Activated naive CD4-positive, alpha-beta T cell treated with anti-CD3 and anti-CD28 coated beads, Interleukin-2, amount 10 ng/mL, durations not matched to agents 7 days and 5 days (primary cell): Measurements from ENCODE around the gene MVP.

Experiments
- CTCF ChIA-PET: fragments of 350-600 bp; sonication (Branson Sonifier 250); formaldehyde crosslinking; loops from one replicate; lab custom pipeline; 2021; ENCODE audit warnings: antibody characterized with exemption; lab: Charles Lee
- DNase-seq: peaks from one replicate; pipeline ENCODE4 v3.0.0-alpha.2; 2020
- H3K27ac Mint-ChIP-seq: one replicate; pipeline ENCODE4 v1.8.0; 2021; ENCODE audit warnings: mild to moderate bottlenecking, moderate library complexity, mixed read lengths
- H3K27me3 Mint-ChIP-seq: one replicate; pipeline ENCODE4 v1.8.0; 2021; ENCODE audit warnings: mild to moderate bottlenecking, mixed read lengths
- H3K36me3 Mint-ChIP-seq: one replicate; pipeline ENCODE4 v1.8.0; 2021; ENCODE audit warnings: mixed read lengths
- H3K4me1 Mint-ChIP-seq: one replicate; pipeline ENCODE4 v1.8.0; 2021; ENCODE audit warnings: mixed read lengths
- H3K4me3 Mint-ChIP-seq: one replicate; pipeline ENCODE4 v1.8.0; 2021; ENCODE audit warnings: mild to moderate bottlenecking, moderate library complexity, mixed read lengths
- H3K9me3 Mint-ChIP-seq: one replicate; pipeline ENCODE4 v1.8.0; 2021; ENCODE audit warnings: mixed read lengths

MVP gene

GRCh38 chr16:29848420-29849297 is 28.4 kb downstream of the MVP start:
- Mint-ChIP-seq H3K4me3 (no peak overlapping the region), H3K36me3 (peaks cover 36% of the 10 kb centered on the region), H3K27me3 (no peaks in the 10 kb centered on the region), H3K9me3 (no peaks in the 10 kb centered on the region), H3K4me1 (peaks cover 7% of the 10 kb centered on the region), H3K27ac (no peak overlapping the region)
- CTCF ChIA-PET: interaction anchor here (0.6 to 5.7 kb wide), 27 partner anchors 8 to 206 kb away, joined by 3 to 103 read pairs (median 5); partner anchors contain the start of genes C16orf92, CDIPT, KCTD13 and KIF22
- peak; percentile 90 for DNase-seq

GRCh38 chr16:29849505-29849904 is 29.2 kb downstream of the MVP start:
- Mint-ChIP-seq H3K4me3 (no peak overlapping the region), H3K36me3 (peaks cover 31% of the 10 kb centered on the region), H3K4me1 (peaks cover 7% of the 10 kb centered on the region), H3K9me3 (no peaks in the 10 kb centered on the region), H3K27ac (no peak overlapping the region), H3K27me3 (no peaks in the 10 kb centered on the region)
- no peak for DNase-seq
- CTCF ChIA-PET: interaction anchor here (0.6 to 5.7 kb wide), 10 partner anchors 9 to 205 kb away, joined by 3 to 103 read pairs (median 14); partner anchors contain the start of genes MVP, PAGR1 and TAOK2

- CTCF ChIA-PET: interaction anchor here (5.4 to 5.7 kb wide), 2 partner anchors 32 to 151 kb away, joined by 65 to 103 read pairs; partner anchors contain the start of genes MVP and PAGR1
- Mint-ChIP-seq H3K4me1 (peaks cover 7% of the 10 kb centered on the region), H3K4me3 (no peak overlapping the region), H3K27me3 (peaks cover 7% of the 10 kb centered on the region), H3K36me3 (peaks cover 22% of the 10 kb centered on the region), H3K27ac (no peak overlapping the region), H3K9me3 (no peaks in the 10 kb centered on the region)
- no peak for DNase-seq
Measured at GRCh38 chr16:29850998-29851397, 30.7 kb downstream of the MVP start.

DNA sequence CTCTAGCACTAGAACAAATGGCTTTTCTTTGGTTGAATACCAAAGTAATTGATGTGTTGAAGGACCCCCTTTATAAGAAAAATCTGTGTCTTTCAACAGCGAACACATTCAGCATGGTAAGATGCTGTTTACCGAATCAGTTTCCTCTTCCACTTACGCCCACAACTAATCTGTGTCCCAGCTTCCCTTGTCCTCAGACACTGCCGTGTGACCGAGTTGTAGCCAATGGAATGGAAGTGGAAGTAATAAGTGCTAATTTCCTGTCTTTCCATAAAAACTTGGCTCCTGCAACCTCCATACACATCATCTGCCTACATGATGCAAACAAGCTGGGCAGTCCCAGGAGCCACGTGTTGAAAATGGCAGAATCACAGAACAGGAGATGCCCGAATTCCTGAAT is 32.4 kb downstream of the MVP start:
- H3K27ac Mint-ChIP-seq: no peak overlapping the region
- H3K27me3 Mint-ChIP-seq: peaks cover 7% of the 10 kb centered on the region
- CTCF ChIA-PET: interaction anchor here (3.3 kb wide), 1 partner anchor 45 kb away, joined by 8 read pairs; no protein-coding TSS in a partner anchor
- H3K9me3 Mint-ChIP-seq: no peaks in the 10 kb centered on the region
- H3K36me3 Mint-ChIP-seq: peaks cover 18% of the 10 kb centered on the region
- no peak for DNase-seq
- H3K4me1 Mint-ChIP-seq: peaks cover 7% of the 10 kb centered on the region
- no peak overlapping the region for H3K4me3 Mint-ChIP-seq

- no peaks in the 10 kb centered on the region for H3K4me1 Mint-ChIP-seq
- H3K36me3 Mint-ChIP-seq: peaks cover 16% of the 10 kb centered on the region
- peak overlapping the region; percentile 25 for H3K27ac Mint-ChIP-seq
- peaks cover 7% of the 10 kb centered on the region for H3K27me3 Mint-ChIP-seq
- no peak for DNase-seq
- CTCF ChIA-PET: interaction anchor here (1.0 to 3.3 kb wide), 2 partner anchors 47 to 64 kb away, joined by 3 to 8 read pairs; partner anchors contain the start of gene KIF22
- no peak overlapping the region for H3K4me3 Mint-ChIP-seq
- no peaks in the 10 kb centered on the region for H3K9me3 Mint-ChIP-seq
Measured at GRCh38 chr16:29854520-29855100, 34.3 kb downstream of the MVP start.

GRCh38 chr16:29857133-29857760 is 37.0 kb downstream of the MVP start:
- Mint-ChIP-seq H3K4me3 (no peak overlapping the region), H3K4me1 (peaks cover 20% of the 10 kb centered on the region), H3K27ac (no peak overlapping the region), H3K36me3 (peaks cover 27% of the 10 kb centered on the region), H3K9me3 (no peaks in the 10 kb centered on the region), H3K27me3 (peaks cover 7% of the 10 kb centered on the region)
- DNase-seq: no peak
- CTCF ChIA-PET: interaction anchor here (0.8 to 2.3 kb wide), 2 partner anchors 8 to 9 kb away, joined by 4 to 7 read pairs; no protein-coding TSS in a partner anchor

GRCh38 chr16:29858149-29858849 is 38.0 kb downstream of the MVP start:
- Mint-ChIP-seq H3K4me1 (peaks cover 21% of the 10 kb centered on the region), H3K9me3 (no peaks in the 10 kb centered on the region), H3K36me3 (peaks cover 31% of the 10 kb centered on the region), H3K4me3 (no peak overlapping the region), H3K27ac (no peak overlapping the region), H3K27me3 (peaks cover 7% of the 10 kb centered on the region)
- DNase-seq: no peak
- CTCF ChIA-PET: interaction anchor here (2.3 kb wide), 1 partner anchor 10 kb away, joined by 7 read pairs; no protein-coding TSS in a partner anchor

DNA sequence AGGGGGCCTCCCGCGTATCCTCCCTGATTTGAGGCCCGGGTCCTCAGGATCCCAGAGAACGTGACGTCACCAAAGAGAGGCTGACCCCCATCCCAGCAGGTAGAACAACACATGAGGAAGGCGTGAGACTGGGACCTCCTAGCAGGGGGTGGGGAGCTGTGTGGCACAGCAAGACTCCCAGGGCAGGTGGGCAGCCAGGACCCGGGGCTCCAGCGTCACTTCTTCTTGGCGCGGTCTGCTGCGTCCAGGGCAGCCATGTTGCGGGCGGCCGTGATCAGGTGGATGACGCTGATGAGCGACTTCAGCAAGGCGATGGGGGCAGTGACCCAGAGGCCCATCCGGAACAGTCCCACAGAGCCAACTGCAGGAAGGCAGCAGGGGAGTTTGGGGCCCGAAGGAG is 38.7 kb downstream of the MVP start:
- CTCF ChIA-PET: interaction anchor here (2.3 kb wide), 1 partner anchor 10 kb away, joined by 7 read pairs; no protein-coding TSS in a partner anchor
- no peak overlapping the region for H3K4me3 Mint-ChIP-seq
- H3K9me3 Mint-ChIP-seq: no peaks in the 10 kb centered on the region
- DNase-seq: no peak
- H3K27ac Mint-ChIP-seq: no peak overlapping the region
- peaks cover 31% of the 10 kb centered on the region for H3K36me3 Mint-ChIP-seq
- H3K4me1 Mint-ChIP-seq: peaks cover 27% of the 10 kb centered on the region
- H3K27me3 Mint-ChIP-seq: peaks cover 7% of the 10 kb centered on the region

DNA sequence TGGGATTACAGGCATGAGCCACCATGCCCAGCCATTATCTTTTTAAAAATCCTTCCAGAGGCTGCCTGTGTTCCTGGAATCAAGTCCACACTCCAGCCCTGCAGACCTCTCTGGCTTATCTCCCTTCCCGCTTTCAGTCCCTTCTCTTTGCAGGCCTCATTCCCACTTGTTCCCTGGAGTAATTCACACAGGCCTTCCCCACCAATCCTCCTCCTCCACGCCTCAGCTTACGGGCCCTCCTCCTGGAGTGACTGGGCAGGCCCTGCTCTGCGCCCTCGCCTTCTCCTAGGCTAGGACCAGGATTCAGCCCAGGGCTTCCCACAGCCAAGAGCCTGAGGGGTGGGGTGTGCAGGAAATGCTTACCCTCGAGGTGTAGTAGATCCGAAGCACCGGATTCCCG is 40.0 kb downstream of the MVP start:
- H3K4me3 Mint-ChIP-seq: no peak overlapping the region

DNA sequence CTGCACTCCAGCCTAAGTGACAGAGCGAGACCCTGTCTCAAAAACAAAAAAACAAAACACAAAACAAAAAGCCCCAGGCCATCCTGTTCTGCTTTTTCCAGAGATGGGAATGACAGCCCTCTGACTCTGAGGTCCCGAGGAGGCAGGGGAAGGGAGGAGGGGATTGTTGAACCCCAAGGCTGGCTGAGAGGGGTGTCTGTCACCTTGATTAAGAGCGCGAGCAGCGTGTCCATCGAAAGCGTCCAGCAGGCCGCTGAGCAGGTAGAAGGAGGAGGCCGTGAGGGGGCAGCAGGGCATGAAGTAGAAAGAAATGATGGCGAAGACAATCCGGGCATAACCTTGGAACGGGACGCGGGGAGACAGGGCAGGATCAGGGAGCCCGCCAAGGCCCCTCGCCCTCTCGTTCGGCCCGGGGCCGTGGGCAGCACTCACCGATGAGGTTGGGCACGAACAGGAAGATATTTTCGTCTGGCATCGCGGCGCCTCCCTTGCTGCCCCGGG is 42.2 kb downstream of the MVP start:
- Mint-ChIP-seq H3K9me3 (no peaks in the 10 kb centered on the region), H3K4me1 (peaks cover 31% of the 10 kb centered on the region), H3K4me3 (peak overlapping the region; percentile 94), H3K27me3 (peaks cover 18% of the 10 kb centered on the region), H3K36me3 (peaks cover 29% of the 10 kb centered on the region), H3K27ac (peak overlapping the region; percentile 98)
- peak; percentile 34 for DNase-seq
- CTCF ChIA-PET: interaction anchor here (1.2 to 2.4 kb wide), 2 partner anchors 14 to 162 kb away, joined by 3 to 6 read pairs; no protein-coding TSS in a partner anchor

More for the DNA sequence above, 40.0 kb downstream of the MVP start:
- Mint-ChIP-seq H3K9me3 (no peaks in the 10 kb centered on the region), H3K27ac (peak overlapping the region; percentile 42), H3K4me1 (peaks cover 31% of the 10 kb centered on the region), H3K27me3 (peaks cover 5% of the 10 kb centered on the region), H3K36me3 (peaks cover 31% of the 10 kb centered on the region)
- CTCF ChIA-PET: interaction anchor here (2.4 kb wide), 1 partner anchor 12 kb away, joined by 6 read pairs; no protein-coding TSS in a partner anchor
- no peak for DNase-seq

DNA sequence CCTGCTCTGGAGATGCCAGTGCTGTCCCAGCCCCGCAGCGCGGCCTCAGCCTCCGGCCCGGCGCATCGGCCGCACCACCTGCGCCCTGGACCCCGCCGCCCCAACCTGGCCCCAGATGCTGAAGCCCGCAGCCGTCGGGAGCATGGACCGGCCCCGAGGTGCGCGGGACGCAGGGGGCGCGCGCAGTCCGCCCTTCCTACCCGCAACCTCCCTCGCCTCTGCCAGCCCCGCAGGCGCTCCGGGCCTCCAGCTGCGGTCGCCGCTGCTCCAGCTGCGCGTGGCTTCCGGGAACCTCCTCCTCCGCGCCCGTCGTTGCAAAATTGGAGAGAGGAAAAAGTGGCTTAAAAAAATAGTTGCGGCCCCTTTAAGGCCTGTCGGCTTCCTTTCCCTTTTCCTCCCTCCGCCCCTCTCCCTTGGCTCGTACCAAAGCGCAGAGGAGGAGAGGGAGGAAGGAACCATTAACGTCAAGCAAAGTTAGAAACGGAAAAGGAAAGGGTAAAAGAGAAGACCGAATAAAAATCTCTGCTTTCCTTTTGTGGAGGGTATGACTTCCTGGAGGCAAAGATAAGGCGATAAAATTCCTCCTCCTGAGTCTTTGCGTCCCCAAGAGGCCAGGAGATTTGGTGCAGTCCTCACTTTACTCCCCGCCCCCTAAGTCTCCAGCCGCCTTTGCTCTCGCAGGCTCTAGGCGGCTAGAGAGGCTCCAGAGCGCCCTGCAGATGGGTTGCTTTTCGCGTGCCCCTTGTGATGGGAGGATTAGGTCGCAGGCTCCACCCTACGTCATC is 42.8 kb downstream of the MVP start, which contains the start of gene CDIPT:
Gene CDIPT, minus strand, starts transcription at position 343 of the 785 bp plus-strand sequence. CDS start 369 bp downstream, outside the sequence.
- Mint-ChIP-seq H3K36me3 (peaks cover 29% of the 10 kb centered on the region), H3K27ac (peak within 1 kb of the TSS; percentile 98), H3K27me3 (peaks cover 23% of the 10 kb centered on the region), H3K4me3 (peak within 1 kb of the TSS; percentile 94), H3K9me3 (no peaks in the 10 kb centered on the region), H3K4me1 (peaks cover 34% of the 10 kb centered on the region)
- DNase-seq: peak; percentile 96
- CTCF ChIA-PET: interaction anchor here (0.8 to 0.9 kb wide), 2 partner anchors 15 to 54 kb away, joined by 3 read pairs; no protein-coding TSS in a partner anchor

GRCh38 chr16:29863669-29863984 is 43.4 kb downstream of the MVP start:
- no peak for DNase-seq
- peak overlapping the region; percentile 98 for H3K27ac Mint-ChIP-seq
- peaks cover 26% of the 10 kb centered on the region for H3K36me3 Mint-ChIP-seq
- H3K4me1 Mint-ChIP-seq: peaks cover 34% of the 10 kb centered on the region
- peak overlapping the region; percentile 94 for H3K4me3 Mint-ChIP-seq
- H3K27me3 Mint-ChIP-seq: peaks cover 23% of the 10 kb centered on the region
- CTCF ChIA-PET: interaction anchor here (0.6 to 0.9 kb wide), 3 partner anchors 11 to 53 kb away, joined by 3 read pairs; no protein-coding TSS in a partner anchor
- H3K9me3 Mint-ChIP-seq: no peaks in the 10 kb centered on the region
